GM19468 (cell line): ENCODE data around the gene HES3.

Experiments
- ATAC-seq: cut with Tn5 transposase; IDR thresholded peaks from one replicate; pipeline ENCODE4 v1.9.1; 2021; ENCODE audit warnings: mild to moderate bottlenecking, moderate library complexity, moderate number of reproducible peaks; ENCODE audit not compliant: unreplicated experiment; ENCODE audit errors: extremely low read depth

Gene HES3

GRCh38 chr1:6244401-6245049, 546 bp downstream of the HES3 start:
- no peak for ATAC-seq

- peak; percentile 61 for ATAC-seq
These were observed 1.3 kb downstream of the HES3 start for GRCh38 chr1:6245086-6245868.

GRCh38 chr1:6245869-6246496, 2.0 kb downstream of the HES3 start:
- no peak for ATAC-seq

- ATAC-seq: no peak
These were observed 2.8 kb downstream of the HES3 start for GRCh38 chr1:6246497-6247467.

- no peak for ATAC-seq
These were observed 3.7 kb downstream of the HES3 start for GRCh38 chr1:6247651-6248050.

- ATAC-seq: no peak
These were observed 4.3 kb downstream of the HES3 start for GRCh38 chr1:6248161-6248776.

GRCh38 chr1:6248932-6249738, 5.2 kb downstream of the HES3 start:
- ATAC-seq: no peak

GRCh38 chr1:6249739-6250689, 6.0 kb downstream of the HES3 start:
- ATAC-seq: no peak

GRCh38 chr1:6251233-6251632, 7.3 kb downstream of the HES3 start:
- ATAC-seq: no peak

GRCh38 chr1:6251681-6252373, 7.8 kb downstream of the HES3 start:
- ATAC-seq: no peak

GRCh38 chr1:6252374-6252710, 8.4 kb downstream of the HES3 start:
- ATAC-seq: no peak

GRCh38 chr1:6253380-6253779, 9.4 kb downstream of the HES3 start:
- ATAC-seq: no peak

- ATAC-seq: no peak
These were observed 10.7 kb downstream of the HES3 start for GRCh38 chr1:6254691-6255090.

GRCh38 chr1:6256645-6257044, 12.7 kb downstream of the HES3 start:
- ATAC-seq: no peak

- no peak for ATAC-seq
These were observed 13.6 kb downstream of the HES3 start for GRCh38 chr1:6257541-6258069.

- no peak for ATAC-seq
These were observed 14.7 kb downstream of the HES3 start for GRCh38 chr1:6258675-6259074.
